OCI-LY7 (cell line): ENCODE data around the gene FNDC3B. TPM values are rescaled to one million over a fixed set of nuclear protein-coding genes. Genes with fewer than 3 reads are reported as not detected.

Source experiments
- BruUV-seq: library from RNA; stranded (reverse); fragments of 400-500 nt; replicated peaks from 2 replicates; lab custom pipeline; 2021; lab: Mats Ljungman, UMichigan
- CTCF ChIA-PET: fragments of 300-600 bp; sonication (Branson Sonifier 250); formaldehyde crosslinking; loops from one replicate; lab custom pipeline; 2022; ENCODE audit warnings: antibody characterized with exemption; ENCODE audit not compliant: unreplicated experiment; lab: Charles Lee
- POLR2A ChIA-PET: fragments of 300-600 bp; sonication (Branson Sonifier 250); formaldehyde crosslinking; loops from one replicate; lab custom pipeline; 2022; ENCODE audit warnings: antibody characterized with exemption; lab: Charles Lee
- DNase-seq: peaks from one replicate; pipeline ENCODE4 v3.0.0-alpha.2; 2015; ENCODE audit warnings: low spot score
- H2AFZ ChIP-seq: fragments of 200-600 bp; sonication (generic), shearing (Covaris generic); 2 replicates; pipeline ENCODE4 v1.6.1; 2014; ENCODE audit warnings: mild to moderate bottlenecking, antibody characterized with exemption, low read length, moderate library complexity
- H3K27ac ChIP-seq: fragments of 200-600 bp; sonication (generic); 2 replicates; pipeline ENCODE4 v1.5.1; 2014; ENCODE audit warnings: mixed run types, low read depth, mild to moderate bottlenecking, moderate library complexity, low read length, inconsistent platforms; ENCODE audit not compliant: poor library complexity, severe bottlenecking
- H3K36me3 ChIP-seq: fragments of 200-600 bp; sonication (generic); 2 replicates; pipeline ENCODE4 v1.6.1; 2014; ENCODE audit warnings: mild to moderate bottlenecking, antibody characterized with exemption, low read length, moderate library complexity, mixed read lengths; ENCODE audit not compliant: insufficient read depth
- H3K4me1 ChIP-seq: fragments of 200-600 bp; sonication (generic); 2 replicates; pipeline ENCODE4 v1.5.1; 2014; ENCODE audit warnings: mild to moderate bottlenecking, low read length; ENCODE audit not compliant: insufficient read depth, poor library complexity, severe bottlenecking
- H3K4me2 ChIP-seq: fragments of 200-600 bp; sonication (generic); 2 replicates; pipeline ENCODE4 v1.6.1; 2014; ENCODE audit warnings: mild to moderate bottlenecking, low read length
- H3K4me3 ChIP-seq: fragments of 200-600 bp; sonication (generic); 2 replicates; pipeline ENCODE4 v1.5.1; 2014; ENCODE audit warnings: mild to moderate bottlenecking, low read depth, low read length; ENCODE audit not compliant: poor library complexity, severe bottlenecking
- H3K79me2 ChIP-seq: fragments of 200-600 bp; sonication (generic); 2 replicates; pipeline ENCODE4 v1.6.1; 2016; ENCODE audit warnings: low read depth, mild to moderate bottlenecking, low read length, moderate library complexity, mixed read lengths; ENCODE audit not compliant: insufficient read depth
- H3K9me2 ChIP-seq: fragments of 200-600 bp; sonication (generic); 2 replicates; pipeline ENCODE4 v1.6.1; 2016; ENCODE audit warnings: mild to moderate bottlenecking, low read length, mixed read lengths; ENCODE audit not compliant: insufficient read depth
- H3K9me3 ChIP-seq: fragments of 200-600 bp; sonication (generic); 2 replicates; pipeline ENCODE4 v1.6.1; 2014; ENCODE audit warnings: mild to moderate bottlenecking, mixed run types, low read length, mixed read lengths
- H4K20me1 ChIP-seq: fragments of 200-600 bp; sonication (generic); 2 replicates; pipeline ENCODE4 v1.6.1; 2014; ENCODE audit warnings: mild to moderate bottlenecking, antibody characterized with exemption, low read length, moderate library complexity, mixed read lengths; ENCODE audit not compliant: insufficient read depth
- EZH2phosphoT487 ChIP-seq: fragments of 200-600 bp; sonication (generic); IDR thresholded peaks from 2 replicates; pipeline ENCODE4 v1.6.1; 2018; ENCODE audit warnings: low read depth, borderline replicate concordance, mild to moderate bottlenecking, mixed run types, antibody characterized with exemption, low read length, moderate library complexity, mixed read lengths
- intact Hi-C: fragments of 100-400 bp; cut with micrococcal nuclease; formaldehyde crosslinking; loops from one replicate; pipeline ENCODE4 v1.10.0; 2022; ENCODE audit not compliant: unreplicated experiment
- total RNA-seq, 2 experiments: library from RNA; depleted of rRNA in 1 of 2; stranded (reverse); fragments of >200 nt in 1 of 2; shearing (Covaris generic) in 1 of 2; gene quantifications; 2 replicates each; pipeline ENCODE4 v1.2.3, GENCODE V29; 2014 to 2022
- TF ChIP-seq, protein P1 (sequence below): fragments of 200-600 bp; sonication (generic); conservative IDR thresholded peaks from 2 replicates; pipeline ENCODE4 v1.5.1; 2014; ENCODE audit warnings: mild to moderate bottlenecking, antibody characterized with exemption, low read length, moderate library complexity, mixed read lengths

Gene FNDC3B
- total RNA-seq, 2 experiments from 2014 or later, result 23.3 to 28.5 TPM

DNA sequence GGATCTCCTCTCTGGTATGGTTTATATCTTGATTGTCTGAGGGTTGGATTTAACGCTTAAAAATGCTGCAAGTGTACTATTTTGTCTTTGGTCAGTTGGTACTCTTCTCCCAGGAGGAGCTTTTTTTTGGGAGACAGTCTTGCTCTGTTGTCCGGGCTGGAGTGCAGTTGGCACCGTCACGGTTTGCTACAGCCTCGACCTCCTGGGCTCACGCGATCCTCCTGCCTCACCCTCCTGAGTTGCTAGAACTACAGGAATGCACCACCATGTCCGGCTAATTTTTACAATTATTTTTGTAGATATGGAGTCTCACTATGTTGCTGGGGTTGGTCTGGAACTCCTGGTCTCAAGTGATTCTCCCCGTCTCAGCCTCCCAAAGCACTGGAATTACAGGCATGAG, 89.5 kb downstream of the FNDC3B start:
- ChIA-PET CTCF (no interaction called here), POLR2A (interaction anchor here (1.5 to 2.5 kb wide), 2 partner anchors 9 to 27 kb away, joined by 3 to 9 read pairs; no protein-coding TSS in a partner anchor)
- H4K20me1 ChIP-seq, result no peaks in the 10 kb centered on the region
- no peak for TF ChIP-seq EZH2phosphoT487
- TF ChIP-seq, protein P1, sequence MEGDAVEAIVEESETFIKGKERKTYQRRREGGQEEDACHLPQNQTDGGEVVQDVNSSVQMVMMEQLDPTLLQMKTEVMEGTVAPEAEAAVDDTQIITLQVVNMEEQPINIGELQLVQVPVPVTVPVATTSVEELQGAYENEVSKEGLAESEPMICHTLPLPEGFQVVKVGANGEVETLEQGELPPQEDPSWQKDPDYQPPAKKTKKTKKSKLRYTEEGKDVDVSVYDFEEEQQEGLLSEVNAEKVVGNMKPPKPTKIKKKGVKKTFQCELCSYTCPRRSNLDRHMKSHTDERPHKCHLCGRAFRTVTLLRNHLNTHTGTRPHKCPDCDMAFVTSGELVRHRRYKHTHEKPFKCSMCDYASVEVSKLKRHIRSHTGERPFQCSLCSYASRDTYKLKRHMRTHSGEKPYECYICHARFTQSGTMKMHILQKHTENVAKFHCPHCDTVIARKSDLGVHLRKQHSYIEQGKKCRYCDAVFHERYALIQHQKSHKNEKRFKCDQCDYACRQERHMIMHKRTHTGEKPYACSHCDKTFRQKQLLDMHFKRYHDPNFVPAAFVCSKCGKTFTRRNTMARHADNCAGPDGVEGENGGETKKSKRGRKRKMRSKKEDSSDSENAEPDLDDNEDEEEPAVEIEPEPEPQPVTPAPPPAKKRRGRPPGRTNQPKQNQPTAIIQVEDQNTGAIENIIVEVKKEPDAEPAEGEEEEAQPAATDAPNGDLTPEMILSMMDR, result no peak
- no peaks in the 10 kb centered on the region for H3K9me3 ChIP-seq
- no peak overlapping the region for H3K4me2 ChIP-seq
- no peaks in the 10 kb centered on the region for H3K9me2 ChIP-seq
- BruUV-seq, result no TSS peak
- H3K4me1 ChIP-seq, result peaks cover 15% of the 10 kb centered on the region
- H3K27ac ChIP-seq, result no peak overlapping the region
- no peaks in the 10 kb centered on the region; the same call in 1 of the 2 replicates for H3K36me3 ChIP-seq
- no peak overlapping the region for H3K4me3 ChIP-seq
- no peak for DNase-seq
- intact Hi-C loops, result no loop called here
- H2AFZ ChIP-seq, result no peak overlapping the region
- H3K79me2 ChIP-seq, result no peaks in the 10 kb centered on the region

DNA sequence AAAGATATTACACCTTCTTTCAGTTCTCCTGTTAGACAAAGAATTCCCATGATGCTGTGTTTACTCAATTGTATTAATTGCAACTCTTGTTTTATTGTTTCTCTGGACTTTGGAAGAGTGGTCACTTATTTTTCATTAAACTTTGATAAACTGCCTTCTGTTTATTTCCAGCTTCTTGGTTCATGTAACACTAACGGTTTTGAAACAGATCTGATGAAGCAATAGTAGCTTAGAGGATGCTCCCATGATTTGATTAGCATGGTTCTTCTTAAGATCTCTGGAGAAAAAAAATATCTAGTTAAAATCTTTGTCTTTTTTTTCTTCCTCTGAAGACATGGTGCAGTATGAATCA, 90.1 kb downstream of the FNDC3B start:
- peaks cover 15% of the 10 kb centered on the region for H3K4me1 ChIP-seq
- H3K4me3 ChIP-seq, result no peak overlapping the region
- no peak overlapping the region for H3K27ac ChIP-seq
- no peak overlapping the region for H3K4me2 ChIP-seq
- no peak for DNase-seq
- ChIA-PET CTCF (no interaction called here), POLR2A (interaction anchor here (1.1 kb wide), 1 partner anchor 8 kb away, joined by 3 read pairs; no protein-coding TSS in a partner anchor)
- no peaks in the 10 kb centered on the region for H3K9me2 ChIP-seq
- no peak for TF ChIP-seq EZH2phosphoT487
- TF ChIP-seq, protein P1, result no peak
- H3K79me2 ChIP-seq, result no peaks in the 10 kb centered on the region
- no peak overlapping the region for H2AFZ ChIP-seq
- no peaks in the 10 kb centered on the region for H4K20me1 ChIP-seq
- H3K36me3 ChIP-seq, result no peaks in the 10 kb centered on the region; the same call in 1 of the 2 replicates
- no peaks in the 10 kb centered on the region for H3K9me3 ChIP-seq
- BruUV-seq, result no TSS peak
- intact Hi-C loops, result no loop called here

DNA sequence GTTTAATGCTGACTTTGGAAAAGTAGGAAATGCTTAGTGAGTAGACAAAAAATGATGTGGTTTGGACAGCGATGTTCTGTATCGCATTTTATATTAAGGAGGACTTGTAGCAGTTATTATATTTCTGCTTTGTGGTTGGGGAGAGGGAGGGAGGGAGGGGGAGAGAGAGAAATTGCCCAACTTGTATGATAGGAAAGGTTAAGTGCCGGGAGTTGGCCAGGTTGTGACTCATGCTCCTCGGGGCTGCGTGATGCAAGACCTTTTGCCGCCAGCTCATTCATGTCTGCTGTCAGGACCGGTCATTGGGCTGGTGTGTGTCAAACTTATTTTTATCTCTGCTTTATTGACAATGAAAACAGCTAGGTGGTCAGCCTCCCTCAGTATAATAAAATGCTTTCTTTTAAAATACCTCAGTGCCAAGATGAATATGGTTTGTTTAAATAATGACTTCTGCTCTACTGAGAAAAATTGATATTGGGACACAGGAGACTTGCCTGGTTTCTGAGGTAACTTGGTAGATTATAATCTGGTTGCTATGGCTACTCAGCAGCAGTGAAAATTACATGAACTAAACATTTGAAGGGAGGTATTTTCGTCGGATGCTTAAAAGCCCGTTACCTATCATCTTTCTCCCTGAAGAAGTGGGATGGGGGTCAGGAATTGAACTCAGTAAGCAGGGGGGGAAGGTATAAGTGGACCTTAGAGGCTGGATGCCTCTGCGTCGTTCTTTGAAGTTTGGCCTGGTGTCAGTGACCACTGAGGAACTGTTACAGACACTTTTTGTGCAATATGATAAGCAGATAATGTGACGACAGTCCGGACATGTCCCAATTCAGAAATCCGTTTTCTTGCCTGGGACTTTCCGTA, 90.7 kb downstream of the FNDC3B start:
- Histone ChIP-seq H3K79me2 (no peaks in the 10 kb centered on the region), H3K36me3 (no peaks in the 10 kb centered on the region; the same call in 1 of the 2 replicates), H3K9me2 (no peaks in the 10 kb centered on the region), H2AFZ (no peak overlapping the region), H3K4me2 (no peak overlapping the region), H3K27ac (no peak overlapping the region), H3K9me3 (no peaks in the 10 kb centered on the region), H3K4me3 (no peak overlapping the region), H4K20me1 (no peaks in the 10 kb centered on the region), H3K4me1 (peaks cover 15% of the 10 kb centered on the region)
- ChIA-PET POLR2A (interaction anchor here (1.0 to 2.2 kb wide), 7 partner anchors 8 to 93 kb away, joined by 3 to 10 read pairs (median 5); no protein-coding TSS in a partner anchor), CTCF (no interaction called here)
- no peak for TF ChIP-seq EZH2phosphoT487
- TF ChIP-seq, protein P1, result no peak
- intact Hi-C loops, result no loop called here
- BruUV-seq, result no TSS peak
- DNase-seq, result no peak
